GM19463 (cell line): ENCODE results near the gene NFYA.

ENCODE experiments used
- ATAC-seq: cut with Tn5 transposase; IDR thresholded peaks from one replicate; pipeline ENCODE4 v1.9.1; 2021; ENCODE audit warnings: mild to moderate bottlenecking, moderate library complexity; ENCODE audit not compliant: unreplicated experiment

NFYA gene

GRCh38 chr6:41071923-41072835 is 595 bp upstream of the NFYA start, which contains the start of gene OARD1:
TSS of gene OARD1 (minus strand) at chr6:41072356. CDS start at chr6:41071634, 722 bp downstream.
- ATAC-seq: peak; percentile 63

GRCh38 chr6:41073203-41073967 is 611 bp downstream of the NFYA start:
- peak; percentile 23 for ATAC-seq

GRCh38 chr6:41073968-41074691 is 1.4 kb downstream of the NFYA start:
- no peak for ATAC-seq

- no peak for ATAC-seq
Measured at GRCh38 chr6:41074692-41075436, 2.1 kb downstream of the NFYA start.

- no peak for ATAC-seq
Measured at GRCh38 chr6:41075651-41076626, 3.2 kb downstream of the NFYA start.

- ATAC-seq: no peak
Measured at GRCh38 chr6:41077536-41077935, 4.8 kb downstream of the NFYA start.

GRCh38 chr6:41078101-41078500 is 5.3 kb downstream of the NFYA start:
- no peak for ATAC-seq

- ATAC-seq: no peak
Measured at GRCh38 chr6:41079080-41079479, 6.3 kb downstream of the NFYA start.

GRCh38 chr6:41080621-41081020 is 7.8 kb downstream of the NFYA start:
- ATAC-seq: no peak

GRCh38 chr6:41083072-41083471 is 10.3 kb downstream of the NFYA start:
- no peak for ATAC-seq

GRCh38 chr6:41085182-41085581 is 12.4 kb downstream of the NFYA start:
- ATAC-seq: no peak

GRCh38 chr6:41088451-41088850 is 15.7 kb downstream of the NFYA start:
- no peak for ATAC-seq

GRCh38 chr6:41090841-41091761 is 18.3 kb downstream of the NFYA start:
- no peak for ATAC-seq

GRCh38 chr6:41092421-41093140 is 19.8 kb downstream of the NFYA start:
- ATAC-seq: no peak

GRCh38 chr6:41093729-41094128 is 21.0 kb downstream of the NFYA start:
- ATAC-seq: no peak

GRCh38 chr6:41097467-41098090 is 24.8 kb downstream of the NFYA start:
- no peak for ATAC-seq

GRCh38 chr6:41098366-41098765 is 25.6 kb downstream of the NFYA start:
- no peak for ATAC-seq
